GM19238 (cell line): Measurements from ENCODE around the gene RAB4A.
A peak's percentile ranks its signal among the peaks of the same experiment; 100 is the strongest.

Source experiments
- DNase-seq: peaks from one replicate; pipeline ENCODE4 v3.0.0; 2011; ENCODE audit warnings: low spot score; ENCODE audit not compliant: insufficient read length

Gene RAB4A

GRCh38 chr1:229334716-229335115, 63.8 kb downstream of the RAB4A start:
- no peak for DNase-seq

GRCh38 chr1:229336345-229336744, 65.4 kb downstream of the RAB4A start:
- no peak for DNase-seq

DNA sequence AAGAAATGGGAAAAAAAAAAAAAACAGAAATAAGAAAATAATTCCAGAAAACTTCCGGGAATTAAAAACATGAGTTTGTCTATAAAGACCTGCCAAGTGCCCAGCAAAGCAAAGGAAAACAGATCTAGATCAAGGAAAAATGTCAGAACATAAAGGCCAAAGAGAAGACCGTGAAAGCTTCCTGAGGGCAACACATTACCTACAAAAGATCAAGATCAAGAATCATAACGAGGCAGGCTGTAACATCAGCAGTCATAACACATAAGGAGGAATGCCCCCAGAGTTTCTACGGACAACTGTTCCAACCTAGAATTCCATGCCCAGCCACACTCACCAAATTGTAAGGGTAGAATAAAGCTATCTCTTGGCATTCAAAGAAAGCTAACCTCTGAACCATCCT, 68.2 kb downstream of the RAB4A start:
- DNase-seq: no peak

GRCh38 chr1:229339520-229339919, 68.6 kb downstream of the RAB4A start:
- DNase-seq: no peak

- DNase-seq: no peak
These were observed 69.6 kb downstream of the RAB4A start for GRCh38 chr1:229340496-229340895.

DNA sequence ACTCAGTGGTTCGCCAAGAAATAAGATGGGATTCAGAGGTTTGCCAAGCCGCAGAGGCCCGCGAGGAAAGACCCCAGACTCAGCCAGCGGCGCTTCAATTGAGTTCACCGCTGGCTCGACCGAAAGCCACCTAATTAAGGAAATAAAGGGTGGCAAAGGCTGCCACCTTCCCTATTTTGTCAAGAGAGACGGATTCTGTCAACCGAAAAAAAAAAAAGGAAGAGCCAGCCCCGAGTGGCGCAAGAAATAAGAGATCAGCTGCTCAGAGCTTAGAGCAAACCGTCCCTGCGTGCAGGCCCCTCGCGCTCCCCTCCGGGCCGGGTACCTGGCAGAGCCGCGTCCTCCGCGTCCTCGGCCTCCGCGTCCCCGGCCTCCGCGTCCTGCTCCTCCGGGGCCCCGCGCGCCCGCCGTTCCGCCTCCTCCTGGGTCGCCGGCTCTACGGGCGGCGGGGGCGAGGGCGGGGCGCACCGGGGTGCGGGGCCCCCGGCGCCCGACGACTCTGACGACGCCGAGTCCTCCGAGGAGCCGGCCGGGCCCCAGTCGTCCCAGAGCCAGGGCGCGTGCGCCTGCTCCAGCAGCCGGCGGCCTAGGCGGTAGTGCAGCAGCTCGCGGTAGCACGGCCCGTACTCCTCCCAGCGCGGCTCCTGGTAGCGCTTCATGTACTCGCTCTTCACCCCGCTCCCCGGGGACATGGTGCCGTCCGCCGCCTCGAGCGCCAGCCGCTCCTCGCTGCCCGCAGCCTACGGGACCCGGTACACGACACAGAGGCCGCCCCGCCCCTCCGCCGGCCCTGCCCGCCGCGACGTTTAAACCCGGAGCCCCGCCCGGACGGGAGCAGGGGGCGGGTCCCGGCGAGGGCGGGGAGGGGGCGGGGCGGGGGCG, 71.1 kb downstream of the RAB4A start:
- peak; percentile 71 for DNase-seq

DNA sequence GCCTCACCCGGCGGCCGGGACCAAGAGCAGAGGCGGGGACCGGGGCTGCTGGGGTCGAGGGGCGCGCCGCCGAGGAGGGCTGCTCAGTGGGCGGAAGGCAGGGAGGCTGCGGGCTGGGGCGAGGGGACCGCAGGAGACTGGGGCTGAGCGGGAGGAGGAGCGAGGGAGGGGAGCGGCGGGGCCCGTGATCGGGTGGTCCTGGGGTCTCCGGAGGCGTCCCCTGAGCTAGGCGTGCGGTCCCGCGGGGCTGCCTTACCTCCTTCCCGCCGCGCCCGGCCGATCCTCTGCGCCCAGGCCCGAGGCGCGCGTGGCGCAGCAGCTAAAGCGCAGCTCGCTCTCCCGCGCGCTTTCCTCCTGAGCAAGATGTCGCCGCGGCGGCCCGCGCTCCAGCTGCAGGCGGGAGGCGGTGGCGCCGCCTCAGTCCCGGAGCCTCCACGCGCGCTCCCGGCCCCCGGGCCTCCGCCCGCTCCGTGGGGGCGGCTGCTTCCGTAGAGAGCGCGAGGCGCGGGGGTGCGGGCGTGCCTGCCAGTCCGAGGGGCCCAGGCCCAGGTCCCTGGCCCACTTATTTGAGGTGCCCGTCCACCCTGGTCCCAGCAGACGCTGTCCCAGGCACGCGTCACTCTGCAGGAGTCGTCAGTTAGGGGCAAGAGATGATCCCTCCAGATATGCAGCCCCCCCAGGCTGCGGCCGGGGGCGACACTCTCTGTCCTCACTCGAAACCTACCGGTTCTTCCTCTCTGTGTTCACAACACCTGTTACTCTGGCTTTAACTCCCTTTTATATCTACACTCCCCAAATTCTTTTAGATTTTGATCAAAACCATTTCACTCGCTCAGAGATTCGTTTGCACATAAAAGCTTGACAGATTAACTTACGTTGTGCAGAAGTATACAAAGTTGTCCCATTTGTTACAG, 72.0 kb downstream of the RAB4A start, which contains the start of gene CCSAP:
Gene CCSAP (minus strand): TSS at position 392 of the 914 bp plus-strand sequence. CDS start 582 bp downstream, outside the sequence.
- peak; percentile 36 for DNase-seq

DNA sequence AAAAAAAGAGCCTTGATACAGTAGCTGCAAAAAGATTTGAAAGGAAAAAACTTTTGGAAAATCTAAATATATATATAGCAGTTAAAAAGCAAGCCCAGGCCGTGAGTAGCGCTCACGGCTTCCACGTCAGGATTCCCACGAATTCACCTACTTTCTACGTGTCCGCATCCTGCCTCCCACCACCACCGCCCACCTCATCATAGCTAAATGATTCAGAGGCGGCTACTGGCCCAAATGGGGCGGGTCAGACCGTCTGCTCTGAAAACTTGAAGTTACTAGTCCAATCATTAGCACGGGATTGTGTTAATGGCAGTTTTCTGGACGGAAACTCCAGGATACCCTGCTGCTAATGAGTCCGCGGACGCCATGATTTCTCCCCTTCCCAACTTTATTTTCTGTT, 73.2 kb downstream of the RAB4A start:
- no peak for DNase-seq

DNA sequence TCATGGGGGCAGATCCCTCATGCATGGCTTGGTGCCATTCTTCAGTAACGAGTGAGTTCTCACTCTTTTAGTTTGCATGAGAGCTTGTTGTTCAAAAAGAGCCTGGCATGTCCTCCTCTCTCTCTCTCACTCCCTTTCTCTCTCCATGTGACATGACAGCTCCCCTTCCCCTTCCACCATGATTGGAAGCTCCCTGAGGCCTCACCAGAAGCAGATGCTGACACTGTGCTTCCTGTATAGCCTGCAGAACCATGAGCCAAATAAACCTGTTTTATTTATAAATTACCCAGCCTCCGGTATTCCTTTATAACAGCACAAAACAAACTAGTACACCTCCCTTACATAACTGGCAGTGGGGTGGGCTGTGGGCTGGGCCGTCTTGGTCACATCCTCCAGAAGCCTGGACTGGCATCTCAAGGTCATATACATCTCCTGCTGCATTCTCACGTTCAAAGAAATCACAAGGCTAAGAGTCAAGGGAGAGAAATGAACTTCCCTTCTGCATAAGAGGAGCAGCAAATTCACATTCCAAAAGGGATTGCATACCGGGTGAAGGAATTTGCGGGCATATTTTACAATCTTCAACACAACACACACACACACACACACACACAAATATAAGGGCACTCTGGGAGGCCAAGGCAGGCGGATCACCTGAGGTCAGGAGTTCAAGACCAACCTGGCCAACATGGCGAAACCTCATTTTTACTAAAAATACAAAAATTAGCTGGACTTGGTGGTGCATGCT, 74.2 kb downstream of the RAB4A start:
- DNase-seq: no peak

DNA sequence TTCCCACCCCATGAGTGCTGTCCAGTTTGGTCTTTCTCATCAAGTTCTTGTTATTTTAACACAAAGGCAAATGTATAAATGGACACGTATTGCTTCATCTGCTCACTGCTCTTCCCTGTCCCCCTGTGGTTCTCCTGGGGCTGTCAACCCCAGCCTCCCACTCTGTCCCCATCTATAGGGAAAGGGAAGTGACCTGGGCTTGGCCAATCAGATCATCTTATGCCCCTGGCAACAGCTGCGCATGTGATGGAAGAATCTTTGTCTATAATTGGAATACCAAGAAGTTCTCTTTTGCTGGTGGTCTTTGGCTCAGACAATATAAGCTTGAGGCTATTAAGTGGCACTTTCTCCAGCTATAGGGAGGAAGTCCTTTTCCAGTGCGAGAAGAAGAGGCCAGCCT, 76.6 kb downstream of the RAB4A start:
- DNase-seq: no peak

DNA sequence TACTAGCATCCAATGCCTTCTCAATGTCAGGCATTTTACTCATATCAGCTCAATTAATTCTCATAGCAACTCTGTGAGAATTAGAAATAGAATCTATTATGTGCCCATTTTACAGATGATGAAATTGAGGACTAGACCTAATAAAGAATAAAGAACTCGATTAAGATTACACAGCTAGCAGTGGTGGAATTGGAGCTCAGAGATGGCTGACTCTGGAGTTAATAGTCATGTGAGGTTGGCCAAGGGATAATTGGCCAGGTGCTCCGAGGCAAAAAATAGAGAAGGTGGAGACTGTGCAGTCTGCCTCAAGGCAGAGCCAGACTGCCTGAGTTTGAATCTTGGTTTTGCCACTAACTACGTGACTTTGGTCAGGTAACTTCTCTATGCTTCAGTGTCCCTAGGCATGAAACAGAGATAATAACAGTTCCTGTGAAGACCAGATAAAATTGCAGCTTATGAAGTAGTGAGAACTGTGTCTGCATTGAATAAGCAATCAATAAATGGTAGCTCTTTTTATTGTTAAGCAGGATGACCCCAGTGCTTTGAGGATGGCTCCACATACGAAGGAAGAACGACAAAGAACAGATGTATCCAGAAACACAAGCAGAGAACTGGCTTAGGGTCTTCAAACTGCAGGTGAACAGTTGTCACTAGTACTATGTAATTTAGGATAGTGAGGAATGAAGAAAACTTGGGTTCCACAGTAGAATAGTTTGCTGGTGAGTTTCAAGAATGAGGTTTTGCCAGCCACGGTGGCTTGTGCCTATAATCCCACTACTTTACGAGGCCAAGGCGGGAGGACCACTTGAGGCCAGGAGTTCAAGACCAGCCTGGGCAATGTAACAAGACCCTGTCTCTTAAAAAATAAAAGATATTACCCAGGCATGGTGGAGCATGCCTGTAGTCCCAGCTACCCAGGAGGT, 78.8 kb downstream of the RAB4A start:
- DNase-seq: no peak

- no peak for DNase-seq
These were observed 82.1 kb downstream of the RAB4A start for GRCh38 chr1:229352975-229353374.

- no peak for DNase-seq
These were observed 83.3 kb downstream of the RAB4A start for GRCh38 chr1:229354226-229354625.
